NCI-H1417 treated with DMSO at 0.1 percent for 48 hours (cell line): ENCODE measurements around the gene ALDH1B1.

Source experiments
- DNase-seq: peaks from one replicate; lab custom pipeline; 2025; lab: John Stamatoyannopoulos, UW

The ALDH1B1 gene

DNA sequence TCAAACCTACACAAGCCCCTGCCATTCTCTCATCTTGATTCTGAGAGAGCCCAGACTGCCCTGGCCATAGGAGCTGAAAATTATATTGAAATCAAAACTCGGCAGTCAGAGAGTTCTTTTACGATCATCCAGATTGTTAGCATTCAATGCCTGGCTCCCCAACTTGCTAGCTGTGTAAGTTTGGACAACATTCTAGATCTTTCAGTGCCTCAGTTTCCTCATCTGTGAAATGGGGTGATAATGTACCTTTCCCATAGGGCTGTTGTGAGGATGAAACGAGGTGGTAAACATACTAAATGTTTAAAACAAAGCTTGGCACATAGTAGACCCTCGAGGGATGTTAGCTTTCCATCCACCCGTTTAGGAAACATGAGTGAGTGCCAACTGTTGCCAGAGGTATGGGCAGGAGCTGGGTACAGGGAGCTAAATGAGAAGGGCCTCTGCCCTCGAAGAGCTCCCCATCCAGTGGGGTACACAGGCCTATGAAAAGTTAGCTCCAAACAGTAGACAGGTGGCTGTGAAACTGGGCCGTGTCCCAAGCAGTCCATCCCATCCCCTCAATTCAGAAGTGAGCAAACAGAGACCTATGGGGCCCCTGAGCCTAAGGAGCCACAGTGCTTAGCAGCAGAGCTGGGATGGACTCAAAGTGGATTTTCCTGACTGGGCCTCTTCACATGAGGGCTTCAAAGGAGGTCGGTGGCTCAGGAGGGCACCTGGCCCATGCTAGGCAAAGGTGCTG, 49.0 kb downstream of the ALDH1B1 start:
- no peak for DNase-seq

GRCh38 chr9:38442473-38443096, 50.1 kb downstream of the ALDH1B1 start:
- no peak for DNase-seq

DNA sequence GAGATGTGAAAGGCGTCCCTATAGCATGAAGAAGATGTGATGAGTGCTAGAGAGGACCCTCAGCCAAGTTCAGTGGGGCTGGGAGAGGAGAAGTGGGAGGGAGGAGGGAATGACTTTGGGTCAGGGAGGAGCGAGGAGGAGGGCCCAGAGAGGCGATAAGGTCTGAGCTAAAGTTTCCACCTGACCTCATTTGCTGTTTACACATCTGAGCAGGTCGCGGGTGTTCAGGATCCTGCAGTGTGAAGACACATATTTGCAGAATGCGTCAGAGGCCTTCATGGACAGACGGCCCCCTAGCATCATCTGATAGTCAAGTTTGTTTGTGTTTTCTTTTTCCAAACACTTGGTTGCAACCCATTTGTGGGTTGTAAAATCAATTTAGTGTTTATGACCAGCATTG, 50.7 kb downstream of the ALDH1B1 start:
- DNase-seq: no peak

GRCh38 chr9:38443597-38443996, 51.1 kb downstream of the ALDH1B1 start:
- no peak for DNase-seq

- DNase-seq: no peak
Observed at GRCh38 chr9:38445154-38446043, 52.9 kb downstream of the ALDH1B1 start.

GRCh38 chr9:38447703-38448102, 55.2 kb downstream of the ALDH1B1 start:
- no peak for DNase-seq
